CD4-positive, alpha-beta T cell treated with Interleukin-4 for 4 hours (primary cell): Measurements from ENCODE around the gene MATN1.
"Not testable (repeated sequence)": the region's sequence is repeated elsewhere in the genome, so short reads cannot be mapped to it uniquely, and the experiment has no call there.

Experiments
- DNase-seq: peaks from one replicate; pipeline ENCODE4 v3.0.0-alpha.2; 2020

Gene MATN1, protein sequence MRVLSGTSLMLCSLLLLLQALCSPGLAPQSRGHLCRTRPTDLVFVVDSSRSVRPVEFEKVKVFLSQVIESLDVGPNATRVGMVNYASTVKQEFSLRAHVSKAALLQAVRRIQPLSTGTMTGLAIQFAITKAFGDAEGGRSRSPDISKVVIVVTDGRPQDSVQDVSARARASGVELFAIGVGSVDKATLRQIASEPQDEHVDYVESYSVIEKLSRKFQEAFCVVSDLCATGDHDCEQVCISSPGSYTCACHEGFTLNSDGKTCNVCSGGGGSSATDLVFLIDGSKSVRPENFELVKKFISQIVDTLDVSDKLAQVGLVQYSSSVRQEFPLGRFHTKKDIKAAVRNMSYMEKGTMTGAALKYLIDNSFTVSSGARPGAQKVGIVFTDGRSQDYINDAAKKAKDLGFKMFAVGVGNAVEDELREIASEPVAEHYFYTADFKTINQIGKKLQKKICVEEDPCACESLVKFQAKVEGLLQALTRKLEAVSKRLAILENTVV

DNA sequence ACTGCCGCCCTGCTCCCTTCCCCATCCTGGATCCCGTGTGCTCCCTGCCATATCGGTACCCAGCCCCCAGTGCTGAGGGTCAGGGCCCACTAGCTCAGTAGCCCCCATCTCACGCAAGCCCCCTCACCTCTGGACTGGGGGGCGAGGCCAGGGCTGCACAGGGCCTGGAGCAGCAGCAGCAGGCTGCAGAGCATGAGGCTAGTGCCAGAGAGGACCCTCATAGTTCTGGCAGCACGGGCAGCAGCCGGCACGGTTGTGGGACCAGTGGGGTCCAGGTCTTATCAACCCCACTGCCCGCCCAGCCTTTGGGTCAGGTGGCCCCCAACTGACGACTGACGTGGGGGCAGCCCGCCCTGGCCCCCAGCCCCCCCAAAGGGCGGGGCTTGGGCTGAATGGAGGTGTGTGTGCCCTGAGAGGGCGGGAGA is at the start of gene MATN1:
Gene MATN1 (minus strand): TSS at position 255 of the 425 bp plus-strand sequence. CDS start 34 bp downstream, at position 221.
- no peak for DNase-seq

DNA sequence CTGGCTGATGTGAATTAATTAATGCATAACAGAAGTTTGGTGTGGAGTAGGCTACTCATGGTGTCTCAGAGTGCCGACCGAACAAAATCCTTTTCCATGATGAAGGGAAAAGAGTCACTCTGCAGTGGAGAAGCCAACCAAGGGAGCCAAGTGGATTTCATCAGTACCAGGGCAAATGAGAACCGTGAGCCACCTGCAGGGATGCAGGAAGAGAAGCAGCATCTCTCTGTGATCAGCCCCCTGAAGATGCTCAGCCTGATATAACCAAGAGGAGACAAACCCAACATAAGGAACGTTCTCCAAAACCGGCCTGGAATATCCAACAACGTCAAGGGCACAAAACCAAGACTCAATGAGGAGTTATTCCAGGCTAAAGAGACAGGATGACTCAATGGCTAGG is 47.6 kb upstream of the MATN1 start:
- no peak for DNase-seq

DNA sequence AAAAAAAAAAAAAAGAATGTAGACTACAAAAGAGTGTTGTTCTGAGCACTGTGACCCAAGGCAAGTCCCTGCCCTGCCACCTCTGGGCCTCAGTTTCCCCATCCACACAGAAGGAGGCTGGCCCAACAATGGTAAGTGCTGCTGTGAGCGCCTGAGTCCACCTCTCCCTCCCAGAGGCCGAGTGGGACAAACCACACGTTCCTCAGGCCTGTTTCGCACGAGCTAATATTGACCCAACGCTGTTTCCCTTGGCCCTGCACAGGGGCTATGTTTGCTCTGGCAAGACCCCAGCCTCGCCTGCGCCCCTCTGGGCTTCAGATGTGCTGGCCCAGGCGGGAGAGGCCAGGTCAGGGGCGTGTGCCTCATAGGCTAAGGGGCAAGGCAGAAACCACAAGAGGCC is 46.8 kb upstream of the MATN1 start:
- DNase-seq, result no peak

DNA sequence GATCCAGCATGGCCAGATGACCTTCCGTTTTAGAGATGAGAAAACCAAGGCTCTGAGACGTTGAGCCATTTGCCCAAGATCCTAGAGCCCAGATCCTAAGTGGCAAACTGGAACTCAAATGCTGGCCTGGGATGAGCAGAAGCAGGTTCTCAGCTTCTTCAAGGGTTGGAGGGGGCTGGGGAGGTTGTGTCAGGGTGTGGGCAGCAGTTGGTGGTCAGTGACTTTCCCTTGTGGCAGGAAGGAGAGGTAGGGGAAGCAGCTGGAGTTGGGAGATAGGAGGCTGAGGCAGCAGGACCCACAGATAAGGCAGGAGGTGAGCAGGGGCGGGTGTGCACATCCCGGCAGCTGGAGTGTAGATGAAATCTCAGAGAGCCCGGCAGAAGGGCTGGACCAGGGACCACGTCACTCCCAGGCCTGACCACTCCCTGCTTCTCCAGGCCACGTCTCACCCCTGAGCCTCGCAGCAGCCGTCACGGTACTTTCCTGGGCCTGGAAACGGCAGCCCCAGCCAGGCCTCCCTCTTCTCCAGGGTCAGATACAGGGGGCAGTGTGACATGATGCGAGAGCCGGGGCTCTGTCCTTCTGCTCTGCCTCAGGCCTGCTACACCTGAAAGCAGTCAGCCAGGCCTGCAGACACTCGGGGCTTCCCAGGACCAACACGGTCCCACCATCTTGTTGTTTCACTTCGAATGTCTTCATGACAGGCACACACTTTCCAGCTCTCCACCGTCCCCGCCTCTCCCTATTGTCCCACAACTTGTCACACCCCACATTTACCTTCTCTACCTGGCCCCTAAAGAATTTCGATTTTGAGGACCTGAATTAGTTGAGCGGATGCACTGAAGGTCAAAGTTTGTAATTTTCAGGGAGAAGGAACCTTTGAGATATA is 45.7 kb upstream of the MATN1 start:
- no peak for DNase-seq

DNA sequence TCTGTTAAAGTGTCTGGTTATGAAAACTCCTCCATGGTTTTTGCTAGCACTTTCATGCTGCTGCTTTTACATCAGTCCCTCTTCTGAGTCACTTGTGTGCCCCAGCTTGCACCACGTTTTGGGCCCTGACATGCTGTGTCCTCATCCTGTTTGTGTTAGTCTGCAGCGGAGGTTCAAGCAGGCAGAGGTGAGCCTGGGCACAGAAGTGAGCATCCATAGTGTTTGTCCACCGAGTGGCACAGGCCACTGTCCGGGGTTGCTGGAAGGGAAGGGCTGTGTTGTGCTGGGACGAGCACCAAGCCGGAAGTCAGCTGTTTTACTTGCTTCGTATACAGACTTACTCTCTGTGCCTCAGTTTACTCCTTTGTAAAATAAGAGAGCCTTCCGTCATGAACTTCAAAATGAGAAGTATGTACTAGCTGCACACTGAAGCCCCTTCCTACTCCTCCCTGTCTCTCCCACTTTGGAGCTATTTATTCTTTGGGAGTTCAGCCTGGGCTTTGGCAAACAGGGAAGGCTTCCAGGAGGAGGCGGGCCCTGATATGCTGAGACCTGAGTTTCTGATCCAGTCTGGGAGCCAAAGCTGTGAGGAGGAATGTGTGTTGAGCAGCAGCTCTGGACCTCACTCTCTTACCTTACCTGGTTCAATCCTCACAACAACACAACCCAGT is 44.9 kb upstream of the MATN1 start:
- DNase-seq, result no peak

DNA sequence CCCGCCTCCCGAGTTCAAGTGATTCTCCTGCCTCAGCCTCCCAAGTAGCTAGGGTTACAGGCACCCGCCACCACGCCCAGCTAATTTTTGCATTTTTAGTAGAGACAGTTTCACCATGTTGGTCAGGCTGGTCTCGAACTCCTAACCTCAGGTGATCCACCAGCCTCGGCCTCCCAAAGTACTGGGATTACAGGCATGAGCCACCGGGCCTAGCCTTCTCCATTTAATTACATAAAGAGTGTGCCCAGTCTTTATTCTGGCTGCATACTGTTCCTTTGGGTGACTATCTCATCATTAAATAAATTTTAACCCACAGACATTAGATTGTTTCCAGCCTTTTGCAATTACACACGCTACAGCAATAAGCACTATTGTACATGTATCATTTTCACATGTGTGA is 43.6 kb upstream of the MATN1 start:
- not testable (repeated sequence) for DNase-seq

DNA sequence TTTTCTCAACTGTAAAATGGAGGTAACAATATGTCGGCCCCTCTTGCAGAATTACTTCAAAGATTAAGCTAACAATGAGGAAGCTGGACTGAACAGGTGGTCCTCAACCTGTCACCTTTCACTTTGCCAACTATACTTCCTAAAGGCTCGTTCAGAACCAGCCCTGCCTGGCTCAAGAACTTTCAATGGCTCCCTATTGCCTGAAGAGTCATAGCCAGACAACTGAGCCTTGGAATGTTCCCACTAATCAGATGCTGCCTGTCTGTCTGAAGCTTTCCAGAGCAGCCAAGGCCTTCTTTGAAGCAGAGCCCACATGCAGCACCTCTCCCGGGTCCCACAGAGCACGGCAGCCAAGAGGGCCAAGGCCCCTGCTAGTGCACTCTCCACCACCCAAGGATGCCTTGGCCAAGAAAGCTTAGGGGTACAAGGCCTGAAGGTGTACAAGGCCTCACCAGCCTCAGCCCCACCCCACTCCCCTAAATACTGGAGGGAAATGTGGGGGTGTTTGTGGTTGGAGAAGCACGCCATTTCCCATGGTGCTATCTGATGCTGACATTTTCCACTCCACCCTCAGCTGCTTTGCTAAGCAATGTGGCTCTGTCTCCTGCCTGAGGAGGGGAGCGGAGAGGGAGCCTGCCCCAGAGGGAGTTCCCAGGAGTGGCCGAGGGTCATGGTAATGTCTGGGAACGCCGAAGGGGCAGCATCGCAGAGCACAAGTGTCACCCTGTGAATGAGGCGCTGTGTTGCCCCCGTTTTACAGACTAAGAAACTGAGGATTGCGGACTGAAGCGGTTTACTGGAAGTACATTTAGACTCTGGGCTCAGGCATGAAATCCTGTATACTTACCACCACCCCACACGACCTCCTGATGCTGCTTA is 42.4 kb upstream of the MATN1 start:
- DNase-seq, result no peak

DNA sequence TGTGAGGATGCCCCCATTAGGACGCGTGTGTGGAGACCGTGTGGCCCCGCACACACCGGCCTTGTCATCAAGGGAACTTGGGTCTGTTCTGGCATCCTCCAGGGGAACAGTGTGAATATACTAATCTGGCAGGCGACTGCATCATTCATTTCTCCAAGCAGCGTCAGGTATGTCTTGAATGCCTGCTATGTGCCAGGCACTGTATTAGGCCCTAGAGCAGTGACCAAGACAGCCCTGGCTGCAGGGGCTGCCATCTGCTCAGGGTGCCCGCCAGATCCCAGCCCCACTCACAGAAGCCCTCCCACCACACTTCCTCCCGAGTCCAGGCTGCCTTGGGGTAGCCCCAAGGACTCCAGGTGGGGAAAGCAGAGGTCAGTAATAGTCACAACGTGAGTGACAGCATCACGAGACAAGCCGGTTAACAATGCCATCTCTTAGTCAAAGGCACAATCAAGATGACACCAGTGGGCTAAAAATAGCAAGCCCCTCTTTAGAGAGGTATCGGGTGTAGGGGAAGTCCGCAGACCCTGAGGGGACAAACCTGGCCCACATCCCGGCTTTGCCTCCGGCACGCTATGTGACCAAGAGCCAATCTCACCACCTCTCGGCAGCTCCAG is 41.7 kb upstream of the MATN1 start:
- DNase-seq, result no peak

DNA sequence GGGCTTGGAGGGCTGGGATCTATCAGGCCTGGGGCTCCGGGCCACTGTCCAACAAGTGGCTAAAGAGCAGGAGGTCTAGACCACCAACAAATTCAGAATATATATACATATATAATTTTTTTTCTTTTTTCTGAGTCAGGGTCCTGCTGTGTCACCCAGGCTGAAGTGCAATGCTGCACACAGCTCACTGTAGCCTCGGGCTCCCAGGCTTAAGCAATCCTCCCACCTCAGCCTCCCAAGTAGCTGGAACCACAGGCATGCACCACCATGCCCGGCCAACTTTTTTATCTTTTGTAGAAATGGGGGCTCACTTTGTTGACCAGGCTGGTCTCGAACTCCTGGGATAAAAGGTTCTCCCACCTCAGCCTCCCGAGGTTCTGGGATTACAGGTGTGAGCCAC is 41.0 kb upstream of the MATN1 start:
- no peak for DNase-seq

DNA sequence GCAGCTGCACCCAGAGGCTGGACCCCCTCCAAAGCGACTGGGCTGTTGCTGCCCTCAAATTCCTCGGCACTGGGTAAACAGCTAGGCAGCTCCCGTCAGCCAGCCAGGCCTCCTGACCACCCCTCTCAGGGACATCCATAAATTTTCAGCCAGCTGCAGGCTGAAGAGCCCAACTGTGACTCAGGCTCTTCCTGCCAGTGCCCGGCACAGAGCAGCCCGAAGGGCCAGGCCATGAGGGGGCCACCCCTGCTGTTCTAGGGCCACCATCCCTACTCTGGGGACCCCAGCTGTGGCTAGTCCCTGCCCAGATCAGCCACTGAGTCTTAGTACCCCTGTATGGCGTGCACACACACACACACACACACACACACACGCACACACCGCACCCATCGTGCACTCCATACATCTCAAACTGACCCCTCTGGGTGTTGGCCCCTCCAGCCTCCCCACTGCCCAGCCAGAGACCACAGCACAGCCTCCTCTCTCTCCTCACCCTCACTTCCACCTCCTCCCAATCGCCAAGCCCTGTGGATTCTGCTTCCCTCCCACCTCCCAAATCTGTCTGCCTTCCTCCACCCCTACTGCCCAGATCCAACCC is 40.4 kb upstream of the MATN1 start:
- DNase-seq, result no peak

DNA sequence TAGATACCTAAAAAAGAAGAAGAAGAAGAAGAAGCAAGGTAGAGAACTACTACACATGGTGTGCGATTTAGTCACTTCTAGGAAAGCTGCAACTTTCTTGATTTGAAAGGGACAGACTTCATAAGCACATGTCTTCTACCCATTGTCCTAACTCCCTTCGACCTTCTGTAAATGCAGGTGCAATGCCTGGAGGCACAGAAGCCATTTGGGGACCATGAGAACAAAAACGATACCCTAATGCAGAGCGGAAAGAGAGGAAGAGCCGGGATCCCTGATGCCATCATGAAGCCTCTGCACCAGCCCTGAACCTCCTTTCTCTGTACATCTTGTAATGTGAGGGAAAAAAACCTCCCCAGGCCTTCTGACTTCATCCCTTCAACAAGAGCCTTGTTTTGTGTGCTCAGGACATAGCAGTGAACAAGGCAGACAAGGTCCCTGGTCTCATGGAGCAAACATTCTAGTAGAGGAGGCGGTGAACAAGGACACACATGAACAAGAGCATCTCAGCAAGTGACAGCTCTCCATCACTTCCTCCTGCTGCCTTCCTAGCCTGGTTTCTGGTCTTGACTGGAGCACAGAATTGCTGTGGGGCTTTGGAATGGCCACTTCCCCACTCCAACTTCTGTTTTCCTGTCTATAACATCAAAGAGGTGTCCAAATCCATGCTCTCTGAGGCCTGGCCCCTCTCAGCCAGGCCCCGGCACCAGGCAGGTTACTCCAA is 39.7 kb upstream of the MATN1 start:
- DNase-seq, result no peak

DNA sequence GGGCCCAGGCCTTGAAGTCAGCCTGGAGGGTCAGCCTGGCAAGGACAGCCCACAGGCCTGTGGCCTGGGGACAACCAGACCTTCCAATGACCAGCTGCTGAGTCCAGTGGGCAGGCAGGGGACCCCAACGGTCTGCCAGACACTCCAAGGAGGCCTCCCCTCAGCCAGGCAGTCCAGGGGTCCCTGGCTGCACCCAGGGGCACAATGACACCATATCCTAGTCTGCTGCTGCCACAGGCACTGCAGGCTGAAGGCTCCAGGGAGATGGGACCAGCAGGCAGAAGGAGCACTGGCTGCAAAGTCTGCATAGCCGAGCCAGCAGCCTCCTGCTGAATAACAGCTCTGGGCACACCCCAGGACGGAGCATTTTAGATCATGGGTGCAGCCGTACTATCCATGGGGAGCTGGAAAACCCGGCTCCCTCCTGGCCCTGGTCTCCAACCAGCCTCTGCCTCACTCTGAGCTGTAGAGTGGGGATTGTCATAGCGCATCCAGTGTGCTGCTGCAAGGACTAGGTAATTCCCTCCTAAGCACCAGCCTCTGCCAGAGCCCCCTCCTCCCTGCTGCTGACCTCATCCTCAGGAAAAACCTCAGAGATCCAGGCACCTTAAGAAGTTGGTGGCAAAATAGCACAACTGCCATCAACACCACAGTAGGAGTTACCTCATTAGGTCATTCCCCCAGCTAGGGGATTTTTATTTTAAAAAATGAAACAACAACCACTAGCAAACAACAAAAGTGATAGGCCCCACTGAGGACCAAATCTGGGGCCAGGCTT is 39.0 kb upstream of the MATN1 start:
- DNase-seq, result no peak

DNA sequence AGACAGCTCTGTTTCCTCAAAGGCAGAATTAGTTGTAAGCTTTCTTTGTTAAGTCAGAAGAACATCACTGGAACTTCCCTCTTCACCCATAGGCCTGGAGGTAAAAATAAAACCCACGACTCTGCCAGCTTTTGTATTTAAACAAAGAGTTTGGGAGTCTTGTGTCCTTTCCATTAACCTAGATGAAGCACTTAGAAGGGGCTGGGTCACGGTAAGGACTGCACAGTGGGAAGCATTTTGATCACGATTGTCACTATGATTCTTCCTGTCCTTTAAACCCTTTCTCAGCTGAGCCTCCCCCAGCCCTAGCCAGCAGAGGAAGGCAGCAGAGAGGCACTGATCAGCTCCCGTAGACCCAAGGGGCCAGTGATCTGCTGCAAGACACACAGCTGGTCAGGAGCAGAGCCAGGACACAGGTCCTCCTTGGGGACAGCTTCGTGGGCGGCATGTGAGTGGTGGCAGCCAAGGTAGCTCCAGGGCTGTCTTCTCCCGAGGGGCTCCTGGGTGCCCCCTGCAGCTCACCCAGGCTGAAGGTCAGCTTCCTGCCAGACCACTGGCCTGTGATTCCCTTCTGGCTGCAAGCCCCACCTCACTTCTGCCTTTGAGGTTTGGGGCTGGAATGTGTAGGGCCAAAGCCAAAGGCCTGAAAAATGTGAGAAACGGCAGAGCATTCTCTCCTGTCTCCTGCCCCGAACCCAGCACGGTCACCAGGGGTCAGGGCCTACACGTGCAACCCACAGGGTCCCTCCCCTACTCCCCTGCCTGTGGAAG is 38.2 kb upstream of the MATN1 start:
- no peak for DNase-seq

DNA sequence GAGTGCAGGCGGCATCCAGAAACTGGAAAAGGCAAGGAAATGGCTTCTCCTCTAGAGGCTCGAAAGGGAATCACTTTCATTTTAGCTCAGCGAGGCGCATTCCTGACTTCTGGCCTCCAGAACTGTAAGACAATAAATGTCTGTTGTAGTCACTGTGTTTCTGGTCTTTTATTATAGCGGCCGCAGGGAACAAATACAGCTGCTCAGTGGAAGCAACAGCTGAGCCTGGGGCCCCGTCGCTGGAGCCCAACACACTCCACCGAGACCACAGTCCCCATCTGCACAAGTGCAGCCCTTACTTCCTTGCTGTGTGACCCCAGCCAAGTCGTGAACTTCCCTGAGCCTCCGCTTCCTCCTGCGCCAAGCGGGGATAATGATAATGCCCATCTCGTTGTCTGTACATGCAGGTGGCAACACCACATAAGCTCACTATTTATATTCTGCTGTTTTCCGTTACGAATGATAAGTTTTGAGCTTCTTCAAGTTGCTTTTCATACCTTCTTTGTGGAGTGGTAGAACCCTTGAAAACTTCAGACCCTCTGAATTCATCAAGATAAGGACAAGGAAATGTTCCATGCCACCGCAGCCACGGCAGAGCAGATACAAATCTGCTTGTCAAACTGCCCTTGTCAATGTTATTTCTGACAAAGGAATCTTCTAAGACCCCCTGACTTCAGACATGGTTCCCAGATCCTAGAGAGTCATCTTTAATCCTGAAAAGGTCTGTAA is 37.4 kb upstream of the MATN1 start:
- no peak for DNase-seq

DNA sequence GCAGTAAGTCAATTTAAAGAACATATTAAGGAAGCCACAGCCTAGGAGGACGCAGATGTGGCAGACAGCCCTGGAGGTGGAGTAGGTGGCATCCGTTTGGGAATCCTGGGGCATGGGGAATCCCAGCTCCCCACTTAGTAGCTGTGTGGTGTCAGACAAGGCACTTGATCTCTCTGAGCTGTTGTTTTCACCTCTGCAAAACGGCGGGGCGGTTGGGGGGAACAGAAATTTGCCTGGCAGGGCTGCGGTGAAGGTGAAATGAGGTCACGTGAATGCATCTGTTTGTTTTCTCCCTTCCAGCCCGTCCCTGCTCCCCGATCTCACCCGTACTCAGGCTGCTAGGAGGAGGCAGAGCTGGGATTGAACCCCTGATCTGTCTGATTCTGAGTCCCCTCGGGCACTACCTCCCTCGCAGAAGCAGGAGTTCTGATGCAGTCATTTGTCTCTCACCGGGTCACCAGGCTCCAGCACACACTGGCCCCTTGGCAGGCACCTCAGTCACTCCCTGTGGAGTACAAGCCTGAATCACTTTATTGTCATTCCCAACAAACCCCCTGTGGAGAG is 36.4 kb upstream of the MATN1 start:
- DNase-seq, result peak; percentile 77

DNA sequence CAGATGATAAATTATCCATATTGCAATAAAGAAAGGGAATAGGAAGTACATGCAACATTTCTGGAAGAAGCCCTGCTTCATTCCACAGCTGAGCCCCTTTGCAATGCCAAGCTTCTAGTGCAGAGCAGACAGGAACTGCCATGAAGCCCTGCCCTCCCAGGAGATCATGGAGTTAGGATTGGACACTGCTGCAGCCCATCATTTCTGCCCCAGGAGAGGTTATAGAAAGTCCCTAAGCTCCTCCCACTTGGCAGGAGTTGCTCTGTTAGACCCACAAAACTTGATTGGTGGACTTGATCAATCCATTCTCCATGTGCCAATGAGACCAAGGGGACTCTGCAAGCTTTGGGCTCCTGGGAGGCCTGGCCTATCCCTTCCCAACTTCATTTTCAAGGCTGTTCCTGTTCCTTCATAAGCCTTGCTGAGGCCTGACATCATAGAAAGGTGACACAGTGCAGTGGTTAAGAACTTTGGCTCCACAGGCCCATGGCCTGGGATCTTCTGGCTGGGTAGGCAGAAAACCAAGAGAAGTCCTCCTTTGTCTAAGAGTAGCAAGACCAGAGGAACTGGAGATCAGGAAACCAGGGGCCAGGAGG is 35.5 kb upstream of the MATN1 start:
- DNase-seq, result no peak

DNA sequence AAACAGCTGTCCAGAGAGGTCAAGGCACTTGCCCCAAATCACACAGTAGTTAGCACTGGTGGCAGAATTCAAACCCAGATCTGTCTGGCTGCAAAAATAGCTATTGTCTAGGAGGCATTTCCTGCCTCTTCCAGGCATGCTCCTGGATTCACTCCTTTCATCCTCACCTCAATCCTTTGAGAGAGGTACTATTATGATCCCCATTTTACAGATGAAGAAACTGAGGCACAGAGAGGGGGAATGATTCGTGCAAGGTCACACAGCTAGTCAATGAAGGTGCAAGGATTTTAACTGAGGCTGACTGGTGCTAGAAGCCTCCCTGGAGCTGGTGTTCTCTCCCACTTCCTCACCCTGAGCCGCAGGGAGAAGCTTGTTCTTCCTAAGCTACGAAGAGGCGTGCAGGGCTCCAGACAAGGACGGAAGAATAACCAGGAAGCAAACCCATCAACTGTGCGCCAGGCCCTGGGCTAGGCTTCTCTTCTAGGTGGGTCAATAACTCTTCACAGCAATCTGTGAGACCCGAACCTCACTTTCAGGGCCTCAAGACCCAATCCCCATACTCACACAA is 34.8 kb upstream of the MATN1 start:
- DNase-seq, result no peak
